ENCODE results near the gene PAPOLA. TPM values are rescaled to one million over a fixed set of nuclear protein-coding genes. Genes with fewer than 3 reads are reported as not detected.

The PAPOLA gene
- polyA plus RNA-seq, 2 of the 4 experiments (the other 2 are of a cell fraction): 105 to 273 TPM

DNA sequence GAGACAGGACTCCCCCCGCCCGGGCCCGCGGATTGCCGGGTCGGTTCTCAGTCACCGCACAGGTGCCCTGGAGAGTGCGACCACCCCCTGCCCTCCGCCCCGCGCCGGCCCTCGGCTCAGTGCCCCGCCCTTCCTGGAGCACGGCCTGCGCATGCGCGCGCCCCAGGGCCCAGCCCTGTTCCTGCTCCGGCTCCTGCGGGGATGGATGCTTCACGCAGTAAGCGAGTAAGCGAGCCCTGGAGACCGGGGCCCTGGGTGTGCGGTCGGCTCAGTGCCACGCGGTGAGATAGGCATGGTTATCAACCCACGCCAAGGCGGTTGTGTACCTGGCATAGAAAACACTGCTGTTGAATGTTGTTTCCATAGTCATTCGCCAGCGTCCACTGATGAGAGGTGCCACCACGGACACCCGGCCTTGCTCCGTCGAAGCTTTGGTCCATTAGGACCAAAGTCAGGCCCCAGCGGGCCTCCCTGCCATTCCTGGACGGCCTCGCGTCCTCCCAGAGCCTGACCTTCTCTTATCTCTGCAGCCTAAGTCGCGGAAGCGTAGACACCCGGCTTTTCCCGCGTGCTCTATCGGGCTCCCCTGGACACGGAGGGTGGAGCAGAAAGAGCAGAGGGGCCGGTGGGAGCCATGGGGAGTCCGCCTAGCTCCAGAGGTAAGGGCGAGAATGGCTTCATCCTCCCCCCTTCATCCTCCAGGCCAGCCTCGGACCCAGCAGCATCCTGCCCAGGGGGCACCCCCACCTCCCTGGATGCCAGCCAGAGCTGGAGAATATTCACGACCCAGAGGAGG, 90.6 kb downstream of the PAPOLA start:
- H3K4me2 ChIP-seq: peak overlapping the region; percentile 96
- DNase-seq (ENCODE audit: low read depth in 1 of 2, low spot score in 1 of 2): peak; percentile 45 to 89
- peak; percentile 86 to 97 for ATAC-seq

DNA sequence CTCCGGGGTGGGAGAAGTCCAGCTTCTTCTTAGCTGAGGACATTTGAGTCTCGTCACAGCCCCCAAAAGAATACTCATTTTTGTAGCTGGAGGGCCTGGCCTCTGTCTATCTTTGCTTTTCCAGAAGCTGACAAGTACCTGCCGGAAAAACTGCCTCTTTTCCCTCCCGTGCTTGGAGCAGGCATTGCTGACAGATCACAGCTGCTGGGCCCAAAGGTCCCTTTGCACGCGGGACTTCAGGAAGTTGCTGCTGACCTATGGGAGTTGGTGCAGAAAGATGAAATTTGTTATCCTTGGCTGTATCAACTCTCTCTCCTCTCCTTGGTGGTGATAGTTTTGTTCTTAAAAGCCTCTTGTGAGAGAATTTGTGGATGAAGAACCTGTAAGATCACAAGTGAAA, 92.8 kb downstream of the PAPOLA start:
- no peak overlapping the region for H3K27ac ChIP-seq
- H3K4me3 ChIP-seq: no peak overlapping the region
- H3K4me2 ChIP-seq: no peak overlapping the region
- FAIRE-seq: no peak
- ChIA-PET CTCF (interaction anchor here (0.5 to 1.0 kb wide), 2 partner anchors 12 to 112 kb away, joined by 3 to 4 read pairs; no protein-coding TSS in a partner anchor), POLR2A (no interaction called here)
- peaks cover 6% of the 10 kb centered on the region; the same call in 1 of the 3 replicates for H3K4me1 ChIP-seq
- no peak for ATAC-seq
- WGBS (ENCODE audit: missing lambda C conversion rate): 66% methylated on average over 6 of the region's 6 CpGs
- DNase-seq (ENCODE audit: low read depth in 1 of 2, low spot score in 1 of 2): no peak
- TF ChIP-seq CTCF (IDR thresholded peaks at IDR 0.05) (no peak), FOSB (CRISPR knock-in tag; IDR thresholded peaks at IDR 0.05) (no peak), HES2 (IDR thresholded peaks at IDR 0.05) (no peak), SREBF2 (IDR thresholded peaks at IDR 0.05) (no peak)
- no peaks in the 10 kb centered on the region for H3K9me3 ChIP-seq

More for the DNA sequence above, 90.6 kb downstream of the PAPOLA start:
- WGBS (ENCODE audit: missing lambda C conversion rate): 15% methylated on average over 32 of the region's 54 CpGs
- FAIRE-seq: no peak
- POLR2A ChIA-PET: no interaction called here
- TF ChIP-seq BCL3 (IDR thresholded peaks at IDR 0.05) (no peak), CTCF (IDR thresholded peaks at IDR 0.05) (no peak), E2F6 (IDR thresholded peaks at IDR 0.05; ENCODE audit: borderline replicate concordance, low read depth) (peak; percentile 85; the same call in 1 of the 2 replicates), RAD21 (conservative IDR thresholded peaks at IDR 0.05 in 1 of 2, IDR thresholded peaks at IDR 0.05 in 1 of 2) (no peak), FOXS1 (CRISPR knock-in tag; IDR thresholded peaks at IDR 0.05) (no peak), EHMT2 (IDR thresholded peaks at IDR 0.05; ENCODE audit: low read depth) (no peak), POLR2A (IDR thresholded peaks at IDR 0.05; ENCODE audit: low read length) (peak; percentile 44), PHF8 (IDR thresholded peaks at IDR 0.05; ENCODE audit: borderline replicate concordance, low read depth) (peak; percentile 39; the same call in 1 of the 2 replicates)
- TF ChIP-seq, protein P1, sequence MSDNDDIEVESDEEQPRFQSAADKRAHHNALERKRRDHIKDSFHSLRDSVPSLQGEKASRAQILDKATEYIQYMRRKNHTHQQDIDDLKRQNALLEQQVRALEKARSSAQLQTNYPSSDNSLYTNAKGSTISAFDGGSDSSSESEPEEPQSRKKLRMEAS (IDR thresholded peaks at IDR 0.05): peak; percentile 73
- Histone ChIP-seq H3K9me3 (no peaks in the 10 kb centered on the region), H3K27ac (peak overlapping the region; percentile 52 to 79; a peak in 5 of 6 replicates), H3K4me3 (peak overlapping the region; percentile 54), H3K4me1 (peaks cover 6% of the 10 kb centered on the region; the same call in 1 of the 3 replicates)
- CTCF ChIA-PET: interaction anchor here (0.7 kb wide), 1 partner anchor 149 kb away, joined by 3 read pairs; no protein-coding TSS in a partner anchor

GRCh38 chr14:96597680-96598079, 95.5 kb downstream of the PAPOLA start:
- CTCF ChIA-PET: no interaction called here
- POLR2A ChIA-PET: no interaction called here
- TF ChIP-seq EP300 (IDR thresholded peaks at IDR 0.05): no peak
- TF ChIP-seq HOXB5 (CRISPR knock-in tag; IDR thresholded peaks at IDR 0.05): no peak
- TF ChIP-seq RARB (CRISPR knock-in tag; IDR thresholded peaks at IDR 0.05): no peak
- TF ChIP-seq POLR2A (IDR thresholded peaks at IDR 0.05; ENCODE audit: low read length): no peak
- no peak for TF ChIP-seq ATOH8 (CRISPR knock-in tag; IDR thresholded peaks at IDR 0.05; ENCODE audit: low read depth)
- no peak for TF ChIP-seq CBX2 (IDR thresholded peaks at IDR 0.05; ENCODE audit: borderline replicate concordance, low read depth)
- no peak for TF ChIP-seq NPAS2 (CRISPR knock-in tag; IDR thresholded peaks at IDR 0.05; ENCODE audit: borderline replicate concordance)
- no peak for TF ChIP-seq HDAC2 (IDR thresholded peaks at IDR 0.05)
- no peak for TF ChIP-seq SMC3 (IDR thresholded peaks at IDR 0.05)
- no peak for TF ChIP-seq EHMT2 (IDR thresholded peaks at IDR 0.05; ENCODE audit: low read depth)
- no peak for TF ChIP-seq HOXB13 (CRISPR knock-in tag; IDR thresholded peaks at IDR 0.05; ENCODE audit: low read depth)
- TF ChIP-seq SREBF2 (IDR thresholded peaks at IDR 0.05): no peak
- TF ChIP-seq POLR2AphosphoS2 (conservative IDR thresholded peaks at IDR 0.05; ENCODE audit: low read length): no peak
- no peak for TF ChIP-seq JUNB (IDR thresholded peaks at IDR 0.05)

More at GRCh38 chr14:96597680-96598079, 95.5 kb downstream of the PAPOLA start:
- H3K4me2 ChIP-seq: no peak overlapping the region
- DNase-seq (ENCODE audit: low read depth in 1 of 2, low spot score in 1 of 2) (no peak), ATAC-seq (no peak), FAIRE-seq (no peak)
- no peak overlapping the region for H3K4me3 ChIP-seq
- 50% methylated on average over 5 of the region's 5 CpGs for WGBS (ENCODE audit: missing lambda C conversion rate)
- no peak overlapping the region for H3K27ac ChIP-seq
- no peaks in the 10 kb centered on the region for H3K9me3 ChIP-seq
- peaks cover 6% of the 10 kb centered on the region; the same call in 1 of the 3 replicates for H3K4me1 ChIP-seq
